Cardiac fibroblast (primary cell): ENCODE measurements around the gene PPP4C.

Source experiments
- DNase-seq, 2 donors: peaks; one replicate each; pipeline versions ENCODE4 v3.0.0 to v3.0.0-alpha.2; 2010; ENCODE audit warnings: low read depth in 2 of 2
- H3K4me3 ChIP-seq, 2 donors: replicated peaks in 1 of 2; 1 replicate in 1 of 2; 2 replicates in 1 of 2; pipeline ENCODE4 v1.5.1; 2011; ENCODE audit warnings: low read depth in 2 of 2, low read length in 2 of 2, mild to moderate bottlenecking in 2 of 2, moderate library complexity in 1 of 2
- CTCF ChIP-seq: IDR thresholded peaks from one replicate; pipeline ENCODE4 v1.5.1; 2011; ENCODE audit warnings: low read depth, mild to moderate bottlenecking, low read length, inconsistent platforms

The PPP4C gene

GRCh38 chr16:30096862-30097563 is 21.2 kb downstream of the PPP4C start:
- no peak overlapping the region for H3K4me3 ChIP-seq
- no peak for TF ChIP-seq CTCF
- DNase-seq: no peak

DNA sequence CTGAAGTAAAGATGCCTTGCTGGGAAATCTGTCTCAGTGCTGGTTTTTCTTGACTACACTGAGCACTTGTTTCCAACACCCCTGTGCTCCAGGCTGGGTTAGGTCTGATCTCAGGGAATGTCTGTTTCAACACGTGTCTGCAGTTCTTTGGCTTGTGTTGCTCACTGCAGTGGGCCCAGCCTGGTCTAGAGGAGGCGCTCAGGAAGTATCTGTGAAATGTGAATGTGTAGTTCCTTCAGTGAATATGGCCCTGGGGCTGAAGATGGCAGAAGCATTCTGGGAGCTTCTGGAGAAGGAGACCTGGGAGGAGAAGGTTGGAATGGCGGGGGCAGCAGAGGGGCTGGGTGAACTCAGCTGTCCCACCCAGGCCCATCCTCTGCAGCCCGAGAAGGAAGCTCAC is 28.3 kb downstream of the PPP4C start:
- no peak for TF ChIP-seq CTCF
- no peak overlapping the region for H3K4me3 ChIP-seq
- DNase-seq: no peak

- no peak overlapping the region for H3K4me3 ChIP-seq
- no peak for DNase-seq
- no peak for TF ChIP-seq CTCF
These were observed 28.7 kb downstream of the PPP4C start for GRCh38 chr16:30104492-30104891.

- TF ChIP-seq CTCF: no peak
- no peak for DNase-seq
- H3K4me3 ChIP-seq: no peak overlapping the region
These were observed 32.5 kb downstream of the PPP4C start for GRCh38 chr16:30108059-30108850.

DNA sequence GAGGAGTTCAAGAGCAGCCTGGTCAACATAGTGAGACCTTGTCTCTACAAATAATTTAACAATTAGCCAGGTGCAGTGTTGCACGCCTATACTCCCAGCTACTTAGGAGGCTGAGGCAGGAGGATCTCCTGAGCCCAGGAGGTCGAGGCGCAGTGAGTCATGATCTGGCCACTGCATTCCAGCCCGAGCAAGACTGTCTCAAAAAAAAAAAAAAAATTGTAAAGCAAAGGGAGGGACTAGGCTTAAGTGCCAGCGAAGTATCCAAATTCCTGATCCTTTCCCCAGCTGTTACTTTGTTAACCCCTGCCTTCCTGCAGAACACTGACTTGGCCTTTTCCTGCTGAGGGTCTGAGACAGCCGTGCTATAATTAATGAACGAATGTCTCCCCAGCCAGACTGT is 34.9 kb downstream of the PPP4C start:
- DNase-seq: no peak
- H3K4me3 ChIP-seq: no peak overlapping the region
- TF ChIP-seq CTCF: no peak

- no peak overlapping the region for H3K4me3 ChIP-seq
- peak; percentile 70 to 75 for DNase-seq
- TF ChIP-seq CTCF: peak; percentile 67
These were observed 36.6 kb downstream of the PPP4C start for GRCh38 chr16:30112197-30113030.
